T follicular helper cell (primary cell): Measurements from ENCODE around the gene PEX14.
A peak's percentile ranks its signal among the peaks of the same experiment; 100 is the strongest.
"Not testable (repeated sequence)": the region's sequence is repeated elsewhere in the genome, so short reads cannot be mapped to it uniquely, and the experiment has no call there.

Experiments
- DNase-seq: peaks from one replicate; pipeline ENCODE4 v3.0.0-alpha.2; 2020; ENCODE audit warnings: low read depth
- total RNA-seq, 2 experiments: gene quantifications; one replicate each; lab custom pipeline; 2026; lab: John Stamatoyannopoulos, UW

PEX14 gene
- total RNA-seq = 18.4 to 19.1 reads per million in 2 experiments

- peak; percentile 72 for DNase-seq
Observed at GRCh38 chr1:10474613-10475507, at the start of gene PEX14. Gene PEX14 (plus strand): TSS chr1:10474950. CDS start chr1:10474967, 17 bp downstream.

- not testable (repeated sequence) for DNase-seq
Observed at GRCh38 chr1:10425826-10426534, 48.8 kb upstream of the PEX14 start.

- DNase-seq = not testable (repeated sequence)
Observed at GRCh38 chr1:10426535-10426848, 48.3 kb upstream of the PEX14 start.

- no peak for DNase-seq
Observed at GRCh38 chr1:10428984-10429383, 45.8 kb upstream of the PEX14 start.

- DNase-seq = peak; percentile 10
Observed at GRCh38 chr1:10429868-10430215, 44.9 kb upstream of the PEX14 start.

GRCh38 chr1:10430216-10431069 lies 44.3 kb upstream of the PEX14 start, which contains the start of gene CENPS:
Gene CENPS (plus strand): TSS chr1:10430433. CDS start chr1:10430518, 85 bp downstream.
- peak; percentile 76 for DNase-seq

- DNase-seq = peak; percentile 9
Observed at GRCh38 chr1:10431070-10431730, 43.5 kb upstream of the PEX14 start.

GRCh38 chr1:10432910-10433700 lies 41.6 kb upstream of the PEX14 start:
- DNase-seq = no peak

- DNase-seq = no peak
Observed at GRCh38 chr1:10433790-10434189, 41.0 kb upstream of the PEX14 start.

GRCh38 chr1:10434590-10434989 lies 40.2 kb upstream of the PEX14 start:
- no peak for DNase-seq

- DNase-seq = no peak
Observed at GRCh38 chr1:10437052-10437451, 37.7 kb upstream of the PEX14 start.

GRCh38 chr1:10438677-10439163 lies 36.0 kb upstream of the PEX14 start:
- DNase-seq = no peak

GRCh38 chr1:10440305-10440704 lies 34.4 kb upstream of the PEX14 start:
- DNase-seq = no peak

GRCh38 chr1:10440794-10441193 lies 34.0 kb upstream of the PEX14 start:
- no peak for DNase-seq

GRCh38 chr1:10444248-10444647 lies 30.5 kb upstream of the PEX14 start:
- DNase-seq = no peak

- no peak for DNase-seq
Observed at GRCh38 chr1:10444795-10445397, 29.9 kb upstream of the PEX14 start.

- no peak for DNase-seq
Observed at GRCh38 chr1:10446790-10447422, 27.8 kb upstream of the PEX14 start.

GRCh38 chr1:10449751-10450150 lies 25.0 kb upstream of the PEX14 start, which contains the start of gene CORT:
Gene CORT (plus strand): TSS chr1:10450031. CDS start chr1:10450224, 193 bp downstream.
- DNase-seq = no peak

- DNase-seq = no peak
Observed at GRCh38 chr1:10450156-10450814, 24.5 kb upstream of the PEX14 start.
